K562 (cell line): ENCODE measurements around the gene VARS1. TPM values are rescaled to one million over a fixed set of nuclear protein-coding genes. Genes with fewer than 3 reads are reported as not detected.

Experiments used
- ATAC-seq: fragments of 200-7000 bp; cut with Tn5 transposase; 3 replicates; pipeline ENCODE4 v1.9.1; 2020; ENCODE audit warnings: moderate library complexity
- BruUV-seq: library from RNA; stranded (reverse); fragments of 400-500 nt; replicated peaks from 2 replicates; lab custom pipeline; 2021; lab: Mats Ljungman, UMichigan
- CTCF ChIA-PET: fragments of 300-600 bp; formaldehyde crosslinking; extraction: SDS; loops from one replicate; lab custom pipeline; 2021; ENCODE audit warnings: low intra/inter-chr PET ratio; lab: Yijun Ruan, JAX
- POLR2A ChIA-PET: fragments of 300-600, 350-650 bp; sonication (Branson Sonifier 250); formaldehyde crosslinking; extraction: SDS; loops from one replicate; lab custom pipeline; 2021; ENCODE audit warnings: antibody characterized with exemption, inconsistent platforms; lab: Yijun Ruan, JAX
- DNase-seq, 4 experiments: peaks; one replicate each; pipeline versions ENCODE4 v3.0.0 to v3.0.0-alpha.2; 2011 to 2018; ENCODE audit warnings: low spot score in 3 of 4, mixed read lengths in 3 of 4; ENCODE audit errors: extremely low read depth in 1 of 4
- FAIRE-seq: peaks from 2 replicates; lab custom pipeline; 2011; peaks lifted over from hg19 to GRCh38; lab: Jason Lieb, UNC
- H2AFZ ChIP-seq: 2 replicates; pipeline ENCODE4 v1.6.0; 2011; ENCODE audit warnings: low read depth, low read length, control low read depth, inconsistent platforms
- H3K27ac ChIP-seq: fragments of 200-600 bp; 3 replicates; pipeline ENCODE4 v1.8.0; 2011; ENCODE audit warnings: low read depth, mild to moderate bottlenecking, control low read depth, inconsistent platforms, low read length, moderate library complexity, mixed read lengths; ENCODE audit errors: extremely low read depth
- H3K27me3 ChIP-seq, 2 experiments: fragments of 300-600 bp in 1 of 2; 2 replicates in 1 of 2; 3 replicates in 1 of 2; pipeline versions ENCODE4 v1.6.0 to v1.8.0; 2011; ENCODE audit warnings: inconsistent platforms in 2 of 2, low read length in 2 of 2, mild to moderate bottlenecking in 1 of 2, mixed read lengths in 1 of 2, moderate library complexity in 1 of 2; ENCODE audit not compliant: control insufficient read depth in 2 of 2, insufficient read depth in 2 of 2
- H3K36me3 ChIP-seq: fragments of 300-600 bp; 3 replicates; pipeline ENCODE4 v1.8.0; 2011; ENCODE audit warnings: mild to moderate bottlenecking, low read length, inconsistent platforms; ENCODE audit not compliant: control insufficient read depth, insufficient read depth
- H3K4me1 ChIP-seq, 2 experiments: fragments of 200-600 bp in 1 of 2; replicated peaks in 1 of 2; 2 replicates in 1 of 2; 3 replicates in 1 of 2; pipeline versions ENCODE4 v1.5.1 to v1.8.0; 2011; ENCODE audit warnings: inconsistent platforms in 2 of 2, low read length in 2 of 2, mild to moderate bottlenecking in 1 of 2, mixed read lengths in 1 of 2, moderate library complexity in 1 of 2; ENCODE audit not compliant: control insufficient read depth in 2 of 2, insufficient read depth in 2 of 2
- H3K4me2 ChIP-seq: 2 replicates; pipeline ENCODE4 v1.6.1; 2011; ENCODE audit warnings: low read length, control low read depth, inconsistent platforms, mixed read lengths; ENCODE audit not compliant: insufficient read depth
- H3K4me3 ChIP-seq: fragments of 200-600 bp; sonication (generic), shearing (Covaris generic); 2 replicates; pipeline ENCODE4 v1.5.1; 2016; ENCODE audit warnings: control low read depth, inconsistent platforms
- H3K79me2 ChIP-seq: fragments of 200-600 bp; 3 replicates; pipeline ENCODE4 v1.8.0; 2011; ENCODE audit warnings: low read length, inconsistent platforms; ENCODE audit not compliant: control insufficient read depth, insufficient read depth
- H3K9ac ChIP-seq, 2 experiments: 2 replicates each; pipeline versions ENCODE4 v1.6.0 to v1.6.1; 2011; ENCODE audit warnings: low read depth in 2 of 2, low read length in 2 of 2, control low read depth in 1 of 2, inconsistent platforms in 1 of 2, mild to moderate bottlenecking in 1 of 2, mixed read lengths in 1 of 2; ENCODE audit not compliant: insufficient read depth in 1 of 2
- H3K9me1 ChIP-seq: one replicate; pipeline ENCODE4 v1.6.0; 2011; ENCODE audit warnings: inconsistent platforms, mild to moderate bottlenecking, low read length, moderate library complexity; ENCODE audit not compliant: control insufficient read depth, insufficient read depth
- H3K9me3 ChIP-seq: replicated peaks from 2 replicates; pipeline ENCODE4 v1.5.1; 2011; ENCODE audit warnings: low read depth, low read length, inconsistent platforms; ENCODE audit not compliant: control insufficient read depth, insufficient read depth
- H4K20me1 ChIP-seq: replicated peaks from 2 replicates; pipeline ENCODE4 v1.6.1; 2011; ENCODE audit warnings: low read length, inconsistent platforms, mixed read lengths; ENCODE audit not compliant: control insufficient read depth, insufficient read depth
- CEBPB ChIP-seq: fragments of 450-650 bp; IDR thresholded peaks from 2 replicates; pipeline ENCODE4 v1.6.1; 2016; ENCODE audit warnings: missing genetic modification characterization, missing compliant biosample characterization
- COPS2 ChIP-seq: fragments of 450-650 bp; conservative IDR thresholded peaks from 2 replicates; pipeline ENCODE4 v1.6.1; 2016; ENCODE audit warnings: mild to moderate bottlenecking, moderate library complexity
- FUS ChIP-seq: fragments of 200-400 bp; formaldehyde crosslinking; optimal IDR thresholded peaks from 2 replicates; pipeline ENCODE3; 2017; ENCODE audit warnings: low read depth, low read length
- KAT7 ChIP-seq: sonication (generic); formaldehyde crosslinking; IDR thresholded peaks from 2 replicates; pipeline ENCODE4 v1.8.0; 2022; ENCODE audit warnings: missing genetic modification reagents, mild to moderate bottlenecking, borderline replicate concordance
- KAT8 ChIP-seq: fragments of 450-650 bp; IDR thresholded peaks from 2 replicates; pipeline ENCODE4 v1.6.1; 2016; ENCODE audit warnings: low read depth, mild to moderate bottlenecking
- L3MBTL2 ChIP-seq: fragments of 450-650 bp; IDR thresholded peaks from 2 replicates; pipeline ENCODE4 v1.6.1; 2016; ENCODE audit warnings: mild to moderate bottlenecking, moderate library complexity
- POLR2A ChIP-seq: fragments of 450-650 bp; conservative IDR thresholded peaks from 2 replicates; pipeline ENCODE4 v1.6.1; 2016
- POLR2AphosphoS2 ChIP-seq: IDR thresholded peaks from 2 replicates; pipeline ENCODE4 v1.6.1; 2012; ENCODE audit warnings: low read length, improper control_type of control experiment
- POLR2B ChIP-seq: fragments of 450-650 bp; IDR thresholded peaks from 2 replicates; pipeline ENCODE4 v1.6.1; 2018; ENCODE audit warnings: low read depth; ENCODE audit not compliant: partially characterized antibody
- POLR2G ChIP-seq: fragments of 200-400 bp; formaldehyde crosslinking; IDR thresholded peaks from 2 replicates; pipeline ENCODE4 v1.6.1; 2017; ENCODE audit warnings: low read depth, mild to moderate bottlenecking, antibody characterized with exemption, low read length, moderate library complexity
- RFX7 ChIP-seq: fragments of 250-450 bp; sonication (Bioruptor Pico); IDR thresholded peaks from 2 replicates; pipeline ENCODE4 v1.5.1; 2021; ENCODE audit warnings: mild to moderate bottlenecking
- TARDBP ChIP-seq: fragments of 450-650 bp; IDR thresholded peaks from 2 replicates; pipeline ENCODE4 v1.6.1; 2016
- TBP ChIP-seq: optimal IDR thresholded peaks from 2 replicates; pipeline ENCODE3; 2011; ENCODE audit warnings: low read depth, low read length, improper control_type of control experiment
- TEAD4 ChIP-seq, 2 experiments: sonication (generic) in 1 of 2; formaldehyde crosslinking in 1 of 2; IDR thresholded peaks; 2 replicates each; pipeline versions ENCODE4 v1.6.1 to v1.8.0; 2012 to 2022; ENCODE audit warnings: borderline replicate concordance in 1 of 2, inconsistent platforms in 1 of 2, low read length in 1 of 2, mild to moderate bottlenecking in 1 of 2, missing genetic modification reagents in 1 of 2
- ZBTB33 ChIP-seq: sonication (generic); formaldehyde crosslinking; IDR thresholded peaks from 2 replicates; pipeline ENCODE4 v1.8.1; 2023; ENCODE audit warnings: mild to moderate bottlenecking, missing genetic modification reagents
- WGBS: fragments of 100-300 bp; shearing (Covaris generic); methylation state at CpG from one replicate; pipeline ENCODE4 v1.1.6; 2016; ENCODE audit warnings: low coverage, mixed read lengths; ENCODE audit not compliant: insufficient coverage; ENCODE audit errors: missing lambda C conversion rate; 5-methylcytosine and 5-hydroxymethylcytosine counted together
- in situ Hi-C: fragments of 300-500 bp; cut with MboI; formaldehyde crosslinking; loops from 4 replicates; pipeline ENCODE4 v1.15.0; 2018; ENCODE audit warnings: inconsistent platforms, mixed read lengths
- intact Hi-C: fragments of 100-400 bp; cut with micrococcal nuclease; formaldehyde crosslinking; loops from 2 replicates; pipeline ENCODE4 v1.14.2; 2022
- polyA plus RNA-seq, 8 experiments: library from polyadenylated mRNA; depleted of rRNA in 4 of 8; stranded (reverse) in 5 of 8; unstranded in 3 of 8; fragments of >200 nt; fragmentation: Nextera tagmentation in 2 of 8; fragmentation: Illumina TruSeq in 1 of 8; extraction: Ambion mirVana in 2 of 8; extraction: Trizol in 1 of 8; gene quantifications; 2 replicates each; pipeline versions ENCODE4 v1.2.1 to v1.2.3, GENCODE V29; 2011 to 2014; ENCODE audit warnings: inconsistent platforms in 1 of 8, missing spikeins in 1 of 8
- total RNA-seq, 7 experiments: library from RNA; depleted of rRNA in 6 of 7; stranded (reverse); fragments of >200 nt in 6 of 7; fragmentation: Illumina TruSeq in 2 of 7; extraction: Trizol in 2 of 7; gene quantifications; 2 replicates each; pipeline versions ENCODE4 v1.2.1 to v1.2.3, GENCODE V29; 2011 to 2021; ENCODE audit warnings: low replicate concordance in 1 of 7
- TF ChIP-seq, protein P1 (sequence below), 3 experiments: IDR thresholded peaks in 2 of 3; conservative IDR thresholded peaks in 1 of 3; 2 replicates each; pipeline ENCODE4 v1.5.1; 2011 to 2012; ENCODE audit warnings: low read length in 3 of 3, mild to moderate bottlenecking in 3 of 3, control low read depth in 2 of 3, improper control_type of control experiment in 1 of 3, inconsistent platforms in 1 of 3, low read depth in 1 of 3, mixed read lengths in 1 of 3, moderate library complexity in 1 of 3; ENCODE audit not compliant: insufficient read depth in 2 of 3

Gene VARS1
- total and polyA plus RNA-seq, 9 of the 15 experiments (the other 6 are each of a cell fraction or from before 2014, with no cell fraction given), result 2.9 to 488 (median 130) TPM

DNA sequence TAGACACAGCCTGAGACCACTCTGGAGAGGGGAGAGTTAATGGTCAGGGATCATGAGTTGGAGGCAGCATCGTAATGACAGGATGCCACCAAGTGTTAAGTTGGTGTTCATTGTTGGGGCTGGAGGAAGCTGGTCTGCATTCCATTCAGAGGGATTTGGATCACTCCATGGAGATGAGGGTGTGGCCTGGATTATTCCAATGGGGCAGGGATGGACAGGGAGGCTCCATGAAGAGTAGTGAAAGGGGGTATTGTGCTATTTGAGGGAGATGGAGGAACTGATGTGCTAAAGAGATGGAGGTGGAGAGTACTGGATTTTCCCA is 32.0 kb downstream of the VARS1 start (continued):
- TF ChIP-seq RFX7 (CRISPR knock-in tag), result no peak
- TF ChIP-seq, protein P1, sequence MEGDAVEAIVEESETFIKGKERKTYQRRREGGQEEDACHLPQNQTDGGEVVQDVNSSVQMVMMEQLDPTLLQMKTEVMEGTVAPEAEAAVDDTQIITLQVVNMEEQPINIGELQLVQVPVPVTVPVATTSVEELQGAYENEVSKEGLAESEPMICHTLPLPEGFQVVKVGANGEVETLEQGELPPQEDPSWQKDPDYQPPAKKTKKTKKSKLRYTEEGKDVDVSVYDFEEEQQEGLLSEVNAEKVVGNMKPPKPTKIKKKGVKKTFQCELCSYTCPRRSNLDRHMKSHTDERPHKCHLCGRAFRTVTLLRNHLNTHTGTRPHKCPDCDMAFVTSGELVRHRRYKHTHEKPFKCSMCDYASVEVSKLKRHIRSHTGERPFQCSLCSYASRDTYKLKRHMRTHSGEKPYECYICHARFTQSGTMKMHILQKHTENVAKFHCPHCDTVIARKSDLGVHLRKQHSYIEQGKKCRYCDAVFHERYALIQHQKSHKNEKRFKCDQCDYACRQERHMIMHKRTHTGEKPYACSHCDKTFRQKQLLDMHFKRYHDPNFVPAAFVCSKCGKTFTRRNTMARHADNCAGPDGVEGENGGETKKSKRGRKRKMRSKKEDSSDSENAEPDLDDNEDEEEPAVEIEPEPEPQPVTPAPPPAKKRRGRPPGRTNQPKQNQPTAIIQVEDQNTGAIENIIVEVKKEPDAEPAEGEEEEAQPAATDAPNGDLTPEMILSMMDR (IDR thresholded peaks at IDR 0.05 in 2 of 3, conservative IDR thresholded peaks at IDR 0.05 in 1 of 3; ENCODE audit: insufficient read depth in 2 of 3, low read depth in 1 of 3, low read length in 3 of 3), result no peak
- no peak for TF ChIP-seq KAT8
- TF ChIP-seq CEBPB (tag), result no peak
- TF ChIP-seq TBP, result no peak
- TF ChIP-seq, all 486 proteins: peak for 9

GRCh38 chr6:31762878-31763618 is 32.5 kb downstream of the VARS1 start:
- ChIA-PET POLR2A (interaction anchor here (1.3 to 4.6 kb wide), 3 partner anchors 9 to 25 kb away, joined by 5 to 29 read pairs (median 8); partner anchors contain the start of genes CLIC1 and MSH5), CTCF (no interaction called here)
- no peak overlapping the region for H3K27ac ChIP-seq
- H4K20me1 ChIP-seq, result no peaks in the 10 kb centered on the region
- ATAC-seq (peak; percentile 56), FAIRE-seq (no peak), DNase-seq (peak in 1 of 4 experiments; percentile 63)
- no TSS peak for BruUV-seq
- peak overlapping the region in 1 of 2 experiments; percentile 40; a peak in 2 of 4 replicates for H3K9ac ChIP-seq
- peaks cover 61% of the 10 kb centered on the region for H3K36me3 ChIP-seq
- 60% methylated on average over 8 of the region's 8 CpGs for WGBS
- no peak overlapping the region for H3K4me3 ChIP-seq
- H3K9me3 ChIP-seq, result no peaks in the 10 kb centered on the region
- H3K4me2 ChIP-seq, result no peak overlapping the region
- intact Hi-C loops, result no loop called here
- TF ChIP-seq TARDBP (no peak), TEAD4 (IDR thresholded peaks at IDR 0.05; ENCODE audit: low read length) (no peak), TEAD4 (CRISPR knock-in tag; IDR thresholded peaks at IDR 0.05; ENCODE audit: borderline replicate concordance) (peak; percentile 32; the same call in 1 of the 2 replicates), POLR2B (peak; percentile 21), COPS2 (no peak), POLR2AphosphoS2 (0 out of 2 replicates have a peak, but pooled peaks have one; percentile 32), POLR2A (peak; percentile 50; the same call in 1 of the 2 replicates), L3MBTL2 (no peak), POLR2G (peak; percentile 69), KAT7 (CRISPR knock-in tag) (no peak), ZBTB33 (CRISPR knock-in tag) (peak; percentile 85), FUS (no peak)
- in situ Hi-C loops, result no loop called here
- no peaks in the 10 kb centered on the region for H3K9me1 ChIP-seq
- peaks cover 0 to 20% of the 10 kb centered on the region in 2 experiments; a peak in 3 of 5 replicates for H3K4me1 ChIP-seq
- H3K79me2 ChIP-seq, result no peaks in the 10 kb centered on the region
- H2AFZ ChIP-seq, result no peak overlapping the region
- H3K27me3 ChIP-seq, result no peaks in the 10 kb centered on the region
